Measurements from ENCODE around the gene TBC1D22A. TPM values are rescaled to one million over a fixed set of nuclear protein-coding genes. Genes with fewer than 3 reads are reported as not detected.
A peak's percentile ranks its signal among the peaks of the same experiment; 100 is the strongest.

TBC1D22A gene
- total RNA-seq, 1 donor from 2014 or later: 24.2 TPM

DNA sequence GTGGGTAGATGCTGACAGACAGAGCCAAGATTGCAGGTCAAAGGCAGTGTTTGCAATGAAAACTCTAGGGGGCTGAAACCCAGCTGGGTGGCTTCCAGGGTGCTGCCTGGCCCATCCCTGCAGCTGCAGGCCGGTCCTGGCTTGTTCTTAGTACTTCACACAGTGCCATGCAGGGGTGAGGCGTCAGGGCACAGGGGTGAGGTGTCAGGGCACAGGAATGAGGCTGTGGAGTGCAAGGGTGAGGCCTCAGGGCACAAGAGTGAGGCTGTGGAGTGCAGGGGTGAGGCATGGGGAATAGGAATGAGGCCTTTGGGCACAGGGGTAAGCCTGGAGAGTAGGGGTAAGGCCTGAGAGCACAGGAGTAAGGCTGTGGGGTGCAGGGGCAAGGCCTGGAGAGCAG is 337.6 kb downstream of the TBC1D22A start:
- TF ChIP-seq, protein P1, sequence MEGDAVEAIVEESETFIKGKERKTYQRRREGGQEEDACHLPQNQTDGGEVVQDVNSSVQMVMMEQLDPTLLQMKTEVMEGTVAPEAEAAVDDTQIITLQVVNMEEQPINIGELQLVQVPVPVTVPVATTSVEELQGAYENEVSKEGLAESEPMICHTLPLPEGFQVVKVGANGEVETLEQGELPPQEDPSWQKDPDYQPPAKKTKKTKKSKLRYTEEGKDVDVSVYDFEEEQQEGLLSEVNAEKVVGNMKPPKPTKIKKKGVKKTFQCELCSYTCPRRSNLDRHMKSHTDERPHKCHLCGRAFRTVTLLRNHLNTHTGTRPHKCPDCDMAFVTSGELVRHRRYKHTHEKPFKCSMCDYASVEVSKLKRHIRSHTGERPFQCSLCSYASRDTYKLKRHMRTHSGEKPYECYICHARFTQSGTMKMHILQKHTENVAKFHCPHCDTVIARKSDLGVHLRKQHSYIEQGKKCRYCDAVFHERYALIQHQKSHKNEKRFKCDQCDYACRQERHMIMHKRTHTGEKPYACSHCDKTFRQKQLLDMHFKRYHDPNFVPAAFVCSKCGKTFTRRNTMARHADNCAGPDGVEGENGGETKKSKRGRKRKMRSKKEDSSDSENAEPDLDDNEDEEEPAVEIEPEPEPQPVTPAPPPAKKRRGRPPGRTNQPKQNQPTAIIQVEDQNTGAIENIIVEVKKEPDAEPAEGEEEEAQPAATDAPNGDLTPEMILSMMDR (IDR thresholded peaks at IDR 0.05; ENCODE audit: insufficient read depth, low read depth, low read length): no peak
- TF ChIP-seq EZH2 (IDR thresholded peaks at IDR 0.05; ENCODE audit: insufficient read depth, low read length): no peak
- H3K27me3 Mint-ChIP-seq (ENCODE audit: low read depth, unreplicated experiment): no peaks in the 10 kb centered on the region
- no peak overlapping the region for H3K4me2 ChIP-seq (ENCODE audit: low read length)
- H3K4me1 ChIP-seq (ENCODE audit: insufficient read depth, low read length): peaks cover 4% of the 10 kb centered on the region
- no peaks in the 10 kb centered on the region for H3K9me3 ChIP-seq (ENCODE audit: insufficient read depth, low read depth, low read length)
- H3K4me3 Mint-ChIP-seq (ENCODE audit: unreplicated experiment): no peak overlapping the region
- FAIRE-seq (no peak), DNase-seq (ENCODE audit: low read depth) (no peak)
- H3K36me3 ChIP-seq (ENCODE audit: insufficient read depth, low read length): no peaks in the 10 kb centered on the region
- H3K27ac Mint-ChIP-seq (ENCODE audit: unreplicated experiment): no peak overlapping the region
- H3K9ac ChIP-seq (ENCODE audit: low read length): no peak overlapping the region
- no peaks in the 10 kb centered on the region for H3K79me2 ChIP-seq (ENCODE audit: insufficient read depth, low read length)
- no peak overlapping the region for H3K27ac ChIP-seq (ENCODE audit: low read depth, low read length)
- no peaks in the 10 kb centered on the region for H3K27me3 ChIP-seq (ENCODE audit: insufficient read depth, low read length)
- H3K36me3 Mint-ChIP-seq (ENCODE audit: low read depth, unreplicated experiment): peaks cover 6% of the 10 kb centered on the region
- H4K20me1 ChIP-seq (ENCODE audit: insufficient read depth, low read length): peaks cover 6% of the 10 kb centered on the region
- peaks cover 5% of the 10 kb centered on the region for H3K9me3 Mint-ChIP-seq (ENCODE audit: unreplicated experiment)
- no peak overlapping the region for H3K4me3 ChIP-seq (ENCODE audit: insufficient read depth, low read depth, low read length)
- no peak overlapping the region for H2AFZ ChIP-seq (ENCODE audit: low read depth, low read length)
- H3K4me1 Mint-ChIP-seq (ENCODE audit: low read depth, unreplicated experiment): peaks cover 9% of the 10 kb centered on the region

- no peak for DNase-seq (ENCODE audit: low read depth)
- TF ChIP-seq, protein P1 (IDR thresholded peaks at IDR 0.05; ENCODE audit: insufficient read depth, low read depth, low read length): no peak
- TF ChIP-seq EZH2 (IDR thresholded peaks at IDR 0.05; ENCODE audit: insufficient read depth, low read length): no peak
- no peaks in the 10 kb centered on the region for H3K27me3 Mint-ChIP-seq (ENCODE audit: low read depth, unreplicated experiment)
- no peak overlapping the region for H2AFZ ChIP-seq (ENCODE audit: low read depth, low read length)
- no peak overlapping the region for H3K4me3 ChIP-seq (ENCODE audit: insufficient read depth, low read depth, low read length)
- peaks cover 3% of the 10 kb centered on the region for H3K9me3 Mint-ChIP-seq (ENCODE audit: unreplicated experiment)
- H4K20me1 ChIP-seq (ENCODE audit: insufficient read depth, low read length): peaks cover 6% of the 10 kb centered on the region
- no peaks in the 10 kb centered on the region for H3K36me3 ChIP-seq (ENCODE audit: insufficient read depth, low read length)
- no peak overlapping the region for H3K27ac ChIP-seq (ENCODE audit: low read depth, low read length)
- no peaks in the 10 kb centered on the region for H3K4me1 ChIP-seq (ENCODE audit: insufficient read depth, low read length)
- H3K9ac ChIP-seq (ENCODE audit: low read length): no peak overlapping the region
- H3K4me2 ChIP-seq (ENCODE audit: low read length): no peak overlapping the region
- H3K4me1 Mint-ChIP-seq (ENCODE audit: low read depth, unreplicated experiment): peaks cover 9% of the 10 kb centered on the region
- peak overlapping the region; percentile 38 for H3K27ac Mint-ChIP-seq (ENCODE audit: unreplicated experiment)
- no peak overlapping the region for H3K4me3 Mint-ChIP-seq (ENCODE audit: unreplicated experiment)
- H3K27me3 ChIP-seq (ENCODE audit: insufficient read depth, low read length): no peaks in the 10 kb centered on the region
- H3K36me3 Mint-ChIP-seq (ENCODE audit: low read depth, unreplicated experiment): peaks cover 6% of the 10 kb centered on the region
- FAIRE-seq: no peak
- H3K79me2 ChIP-seq (ENCODE audit: insufficient read depth, low read length): no peaks in the 10 kb centered on the region
- no peaks in the 10 kb centered on the region for H3K9me3 ChIP-seq (ENCODE audit: insufficient read depth, low read depth, low read length)
These were observed 338.3 kb downstream of the TBC1D22A start for GRCh38 chr22:47100646-47101200.

GRCh38 chr22:47101321-47101885 is 339.0 kb downstream of the TBC1D22A start:
- Mint-ChIP-seq H3K36me3 (ENCODE audit: low read depth, unreplicated experiment) (peaks cover 6% of the 10 kb centered on the region), H3K4me1 (ENCODE audit: low read depth, unreplicated experiment) (peaks cover 7% of the 10 kb centered on the region), H3K27ac (ENCODE audit: unreplicated experiment) (no peak overlapping the region), H3K4me3 (ENCODE audit: unreplicated experiment) (no peak overlapping the region), H3K27me3 (ENCODE audit: low read depth, unreplicated experiment) (no peaks in the 10 kb centered on the region), H3K9me3 (ENCODE audit: unreplicated experiment) (peaks cover 3% of the 10 kb centered on the region)
- no peaks in the 10 kb centered on the region for H3K27me3 ChIP-seq (ENCODE audit: insufficient read depth, low read length)
- no peak overlapping the region for H3K4me2 ChIP-seq (ENCODE audit: low read length)
- H3K4me1 ChIP-seq (ENCODE audit: insufficient read depth, low read length): no peaks in the 10 kb centered on the region
- no peak overlapping the region for H2AFZ ChIP-seq (ENCODE audit: low read depth, low read length)
- no peak for TF ChIP-seq EZH2 (IDR thresholded peaks at IDR 0.05; ENCODE audit: insufficient read depth, low read length)
- TF ChIP-seq, protein P1 (IDR thresholded peaks at IDR 0.05; ENCODE audit: insufficient read depth, low read depth, low read length): no peak
- peaks cover 6% of the 10 kb centered on the region for H4K20me1 ChIP-seq (ENCODE audit: insufficient read depth, low read length)
- no peak overlapping the region for H3K27ac ChIP-seq (ENCODE audit: low read depth, low read length)
- no peak overlapping the region for H3K9ac ChIP-seq (ENCODE audit: low read length)
- DNase-seq (ENCODE audit: low read depth) (no peak), FAIRE-seq (no peak)
- H3K79me2 ChIP-seq (ENCODE audit: insufficient read depth, low read length): no peaks in the 10 kb centered on the region
- H3K36me3 ChIP-seq (ENCODE audit: insufficient read depth, low read length): no peaks in the 10 kb centered on the region
- H3K9me3 ChIP-seq (ENCODE audit: insufficient read depth, low read depth, low read length): no peaks in the 10 kb centered on the region
- no peak overlapping the region for H3K4me3 ChIP-seq (ENCODE audit: insufficient read depth, low read depth, low read length)

All from astrocyte (in vitro differentiated cells and primary cell).